ENCODE results near the gene ALAS1. TPM values are rescaled to one million over a fixed set of nuclear protein-coding genes. Genes with fewer than 3 reads are reported as not detected.

Gene ALAS1
- total and polyA plus RNA-seq, 9 donors = 16.1 to 70.1 (median 25.8) TPM

GRCh38 chr3:52230461-52230860 lies 32.5 kb downstream of the ALAS1 start:
- Histone ChIP-seq H3K27me3 (no peaks in the 10 kb centered on the region), H3K4me1 (ENCODE audit: insufficient read depth) (no peaks in the 10 kb centered on the region), H3K27ac (no peak overlapping the region), H3K36me3 (peaks cover 2% of the 10 kb centered on the region), H3K9me3 (no peaks in the 10 kb centered on the region), H3K4me3 (no peak overlapping the region)
- no peak for DNase-seq
- WGBS, 3 donors = 85 to 90% (median 86%) methylated on average over 6 of the region's 6 CpGs
- intact Hi-C loops (cut with DNase I) = no loop called here
- TF ChIP-seq POLR2A (IDR thresholded peaks at IDR 0.05) = no peak
- TF ChIP-seq, protein P1, sequence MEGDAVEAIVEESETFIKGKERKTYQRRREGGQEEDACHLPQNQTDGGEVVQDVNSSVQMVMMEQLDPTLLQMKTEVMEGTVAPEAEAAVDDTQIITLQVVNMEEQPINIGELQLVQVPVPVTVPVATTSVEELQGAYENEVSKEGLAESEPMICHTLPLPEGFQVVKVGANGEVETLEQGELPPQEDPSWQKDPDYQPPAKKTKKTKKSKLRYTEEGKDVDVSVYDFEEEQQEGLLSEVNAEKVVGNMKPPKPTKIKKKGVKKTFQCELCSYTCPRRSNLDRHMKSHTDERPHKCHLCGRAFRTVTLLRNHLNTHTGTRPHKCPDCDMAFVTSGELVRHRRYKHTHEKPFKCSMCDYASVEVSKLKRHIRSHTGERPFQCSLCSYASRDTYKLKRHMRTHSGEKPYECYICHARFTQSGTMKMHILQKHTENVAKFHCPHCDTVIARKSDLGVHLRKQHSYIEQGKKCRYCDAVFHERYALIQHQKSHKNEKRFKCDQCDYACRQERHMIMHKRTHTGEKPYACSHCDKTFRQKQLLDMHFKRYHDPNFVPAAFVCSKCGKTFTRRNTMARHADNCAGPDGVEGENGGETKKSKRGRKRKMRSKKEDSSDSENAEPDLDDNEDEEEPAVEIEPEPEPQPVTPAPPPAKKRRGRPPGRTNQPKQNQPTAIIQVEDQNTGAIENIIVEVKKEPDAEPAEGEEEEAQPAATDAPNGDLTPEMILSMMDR (IDR thresholded peaks at IDR 0.05) = no peak
- no peak for TF ChIP-seq EP300 (IDR thresholded peaks at IDR 0.05)

- Histone ChIP-seq H3K36me3 (peaks cover 2% of the 10 kb centered on the region), H3K4me3 (no peak overlapping the region), H3K9me3 (no peaks in the 10 kb centered on the region), H3K4me1 (ENCODE audit: insufficient read depth) (peaks cover 3% of the 10 kb centered on the region), H3K27me3 (no peaks in the 10 kb centered on the region), H3K27ac (no peak overlapping the region)
- TF ChIP-seq POLR2A (IDR thresholded peaks at IDR 0.05) (no peak), EP300 (IDR thresholded peaks at IDR 0.05) (no peak)
- TF ChIP-seq, protein P1 (IDR thresholded peaks at IDR 0.05) = no peak
- intact Hi-C loops (cut with DNase I) = no loop called here
- 79 to 85% (median 81%) methylated on average over 16 of the region's 16 CpGs for WGBS, 3 donors
- peak in 2 of 5 donors; percentile 20 to 30 for DNase-seq
Measured at GRCh38 chr3:52230889-52231499, 33.0 kb downstream of the ALAS1 start.

DNA sequence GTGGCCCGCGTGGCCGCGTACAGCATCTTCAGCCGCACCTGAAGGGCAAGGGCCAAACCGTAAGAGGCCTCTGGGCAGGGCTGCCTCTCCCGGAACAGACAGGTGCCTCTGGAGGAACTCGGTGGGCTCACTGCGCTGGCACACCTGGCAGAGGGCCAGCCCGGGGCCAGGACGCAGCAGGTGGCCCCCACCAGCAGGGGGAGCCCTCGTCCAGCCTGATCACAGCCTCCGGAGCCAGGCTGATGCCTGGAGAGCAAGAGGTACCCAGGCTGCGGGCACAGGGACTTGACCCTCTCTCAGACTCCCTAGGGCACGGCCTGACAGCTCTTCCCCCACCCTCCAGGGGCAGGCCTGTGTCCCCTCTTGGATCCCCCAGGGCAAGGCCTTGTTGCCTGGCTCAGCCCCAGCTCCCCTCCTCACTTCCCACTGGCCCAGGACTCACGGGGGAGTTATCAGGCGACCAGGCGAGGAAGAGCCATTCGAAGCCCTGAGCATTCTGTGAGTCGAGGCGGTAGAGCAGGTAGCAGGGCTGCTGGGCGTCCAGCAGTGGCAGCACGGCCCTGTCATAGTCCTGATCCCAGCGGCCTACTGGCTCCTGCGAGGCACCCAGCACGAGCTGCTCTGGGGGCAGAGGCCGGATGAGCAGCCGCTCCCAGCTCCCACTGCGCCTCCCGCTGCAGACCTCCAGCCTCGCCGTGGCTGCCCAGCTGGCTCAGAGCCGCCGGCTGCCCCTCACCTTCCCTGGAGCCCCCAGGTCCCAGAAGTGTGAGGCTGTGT lies 33.7 kb downstream of the ALAS1 start:
- intact Hi-C loops (cut with DNase I) = no loop called here
- TF ChIP-seq POLR2A (IDR thresholded peaks at IDR 0.05) = no peak
- TF ChIP-seq, protein P1 (IDR thresholded peaks at IDR 0.05) = peak; percentile 8 to 57 (median 44)
- TF ChIP-seq EP300 (IDR thresholded peaks at IDR 0.05) = no peak
- 70 to 77% (median 74%) methylated on average over 30 to 34 of the region's 34 CpGs for WGBS, 3 donors
- Histone ChIP-seq H3K4me1 (ENCODE audit: insufficient read depth) (peaks cover 8% of the 10 kb centered on the region), H3K9me3 (no peaks in the 10 kb centered on the region), H3K36me3 (peaks cover 2% of the 10 kb centered on the region), H3K27me3 (no peaks in the 10 kb centered on the region), H3K27ac (no peak overlapping the region), H3K4me3 (no peak overlapping the region)
- peak; percentile 45 to 79 (median 69) for DNase-seq

DNA sequence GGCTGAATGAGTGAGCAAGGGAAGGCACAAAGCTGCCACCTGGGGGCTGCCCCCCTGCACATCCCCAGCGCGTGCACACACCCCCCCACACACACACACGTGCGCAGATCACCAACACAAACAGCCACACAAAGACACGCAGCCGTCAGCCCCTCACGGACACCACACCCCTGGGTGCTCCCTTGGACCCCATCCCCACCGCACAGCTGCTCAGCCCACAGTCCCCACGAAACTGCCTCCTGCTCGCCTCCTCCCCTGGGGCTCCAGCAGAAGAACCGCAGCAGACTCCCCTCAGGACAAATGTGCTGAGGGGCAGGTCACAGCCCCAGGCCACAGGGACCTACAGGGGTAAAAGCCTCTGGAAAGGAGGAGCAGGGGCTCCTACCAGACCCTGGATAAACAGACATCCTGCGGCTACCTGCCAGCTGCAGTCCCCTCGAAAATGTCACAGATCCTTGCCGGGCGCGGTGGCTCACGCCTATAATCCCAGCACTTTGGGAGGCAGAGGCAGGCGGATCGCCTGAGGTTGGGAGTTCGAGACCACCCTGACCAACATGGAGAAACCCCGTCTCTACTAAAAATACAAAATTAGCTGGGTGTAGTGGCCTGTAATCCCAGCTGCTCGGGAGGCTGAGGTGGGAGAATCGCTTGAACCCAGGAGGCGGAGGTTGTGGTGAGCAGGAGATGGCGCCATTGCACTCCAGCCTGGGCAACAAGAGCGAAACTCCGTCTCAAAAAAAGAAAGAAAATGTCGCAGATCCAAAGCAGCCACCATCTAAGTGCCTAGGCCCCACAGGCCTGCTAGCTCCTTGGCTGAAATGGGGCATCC lies 34.5 kb downstream of the ALAS1 start:
- Histone ChIP-seq H3K27me3 (no peaks in the 10 kb centered on the region), H3K27ac (no peak overlapping the region), H3K36me3 (peaks cover 2% of the 10 kb centered on the region), H3K4me3 (no peak overlapping the region), H3K4me1 (ENCODE audit: insufficient read depth) (peaks cover 14% of the 10 kb centered on the region), H3K9me3 (no peaks in the 10 kb centered on the region)
- 81 to 87% (median 83%) methylated on average over 27 to 28 of the region's 28 CpGs for WGBS, 3 donors
- TF ChIP-seq EP300 (IDR thresholded peaks at IDR 0.05) = no peak
- TF ChIP-seq, protein P1 (IDR thresholded peaks at IDR 0.05) = no peak
- TF ChIP-seq POLR2A (IDR thresholded peaks at IDR 0.05) = no peak
- intact Hi-C loops (cut with DNase I) = no loop called here
- peak in 1 of 5 donors; percentile 25 for DNase-seq

Data from ovary (tissue), 9 donors.